COLO668 (cell line): Measurements from ENCODE around the gene AFG1L.
"Not testable (repeated sequence)": the region's sequence is repeated elsewhere in the genome, so short reads cannot be mapped to it uniquely, and the experiment has no call there.

Source experiments
- DNase-seq: peaks from one replicate; lab custom pipeline; 2025; ENCODE audit not compliant: unreplicated experiment; lab: John Stamatoyannopoulos, UW

AFG1L gene

GRCh38 chr6:108348655-108349349 is 53.9 kb downstream of the AFG1L start:
- DNase-seq, result no peak

GRCh38 chr6:108350528-108350927 is 55.7 kb downstream of the AFG1L start:
- no peak for DNase-seq

DNA sequence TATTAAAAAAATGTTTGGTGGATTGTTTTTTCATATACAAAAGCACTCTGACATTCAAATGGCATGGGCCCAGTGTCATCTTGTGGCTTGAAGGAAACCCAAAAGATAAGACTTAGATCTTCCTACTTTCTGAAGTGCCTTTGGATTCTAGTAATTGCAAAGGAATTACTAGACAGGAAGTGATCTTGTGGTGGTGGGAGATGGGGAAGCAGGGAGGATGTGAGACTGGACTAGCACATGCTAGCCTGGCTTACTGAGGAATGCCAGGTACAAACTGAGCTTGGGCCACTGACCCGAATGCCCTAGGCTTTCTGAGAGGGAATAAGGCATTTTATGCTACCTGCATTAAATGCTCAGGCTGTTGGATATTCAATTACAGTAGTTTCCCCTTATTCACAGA is 59.0 kb downstream of the AFG1L start:
- DNase-seq, result no peak

- DNase-seq, result no peak
These were observed 60.3 kb downstream of the AFG1L start for GRCh38 chr6:108355120-108355519.

DNA sequence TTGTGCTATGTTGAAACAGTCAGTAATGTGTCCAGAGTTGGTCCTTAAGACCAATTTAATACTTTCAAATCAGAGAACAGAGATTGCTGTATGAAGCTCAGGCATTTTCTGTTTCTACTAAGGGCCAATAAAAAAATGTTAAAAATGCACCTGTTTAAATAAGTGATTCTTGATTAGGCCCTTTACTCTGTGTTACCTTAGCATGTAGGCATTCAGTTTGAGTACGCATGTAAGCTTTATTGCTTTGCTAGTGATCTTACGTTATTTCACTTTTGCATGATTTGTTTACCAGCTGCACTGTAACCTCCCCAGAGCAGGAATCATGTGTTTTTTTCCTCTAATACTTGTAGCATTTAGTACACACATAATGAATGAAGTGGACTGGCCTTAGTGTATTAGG is 61.0 kb downstream of the AFG1L start:
- DNase-seq, result no peak

- DNase-seq, result no peak
These were observed 65.3 kb downstream of the AFG1L start for GRCh38 chr6:108359901-108360882.

- no peak for DNase-seq
These were observed 66.1 kb downstream of the AFG1L start for GRCh38 chr6:108360919-108361311.

DNA sequence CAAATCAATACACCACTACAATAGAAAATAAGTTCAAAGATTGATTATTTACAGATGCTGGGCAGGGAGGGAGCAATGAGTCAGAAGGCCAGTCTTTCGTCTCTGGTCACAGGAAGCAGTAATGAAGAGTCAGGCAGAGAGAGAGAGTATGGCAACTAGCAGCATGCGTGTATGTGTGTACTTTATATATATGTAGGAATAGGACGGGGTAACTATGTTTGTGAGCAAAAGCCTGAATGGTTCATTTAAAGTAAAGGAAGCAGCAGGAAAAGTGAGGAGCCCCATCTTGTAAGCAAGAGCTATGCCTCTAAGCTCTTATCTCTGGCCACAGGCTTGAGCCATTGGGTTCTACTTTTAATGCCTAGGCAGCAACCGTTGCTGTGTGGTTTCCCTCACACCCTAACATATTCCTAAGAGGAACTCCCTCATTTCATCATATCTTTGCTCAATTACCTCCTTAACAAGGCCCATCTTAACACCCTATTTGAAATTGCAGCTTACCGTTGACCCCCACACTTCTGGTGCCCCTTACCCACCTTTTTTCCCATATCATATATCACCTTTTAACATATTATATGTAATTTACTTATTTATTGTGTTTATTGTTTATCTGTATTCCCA is 66.6 kb downstream of the AFG1L start:
- DNase-seq, result no peak

GRCh38 chr6:108362455-108362854 is 67.6 kb downstream of the AFG1L start:
- DNase-seq, result no peak

GRCh38 chr6:108363113-108363512 is 68.3 kb downstream of the AFG1L start:
- DNase-seq, result no peak

DNA sequence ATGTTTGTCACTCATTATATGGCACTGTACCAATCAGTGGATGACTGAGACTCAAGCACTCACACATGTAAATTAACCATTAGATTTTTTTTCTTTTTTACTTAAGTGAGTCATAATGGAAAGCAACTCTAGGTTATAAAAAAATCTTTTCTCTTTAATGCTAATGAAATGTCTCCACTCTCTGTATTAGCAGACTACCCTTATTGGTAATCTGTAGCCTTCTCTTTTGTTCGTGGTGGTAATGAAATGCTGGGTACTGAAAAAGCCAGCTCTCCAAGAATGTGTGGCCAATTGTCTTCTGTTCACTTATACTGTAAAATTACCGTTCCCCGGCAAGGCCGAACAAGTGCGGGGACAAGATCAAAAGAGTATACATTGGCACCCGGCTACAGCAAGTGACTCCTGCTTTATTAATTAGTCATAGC is 69.0 kb downstream of the AFG1L start:
- DNase-seq, result no peak

GRCh38 chr6:108364470-108364869 is 69.6 kb downstream of the AFG1L start:
- DNase-seq, result no peak

GRCh38 chr6:108365478-108365877 is 70.6 kb downstream of the AFG1L start:
- no peak for DNase-seq

DNA sequence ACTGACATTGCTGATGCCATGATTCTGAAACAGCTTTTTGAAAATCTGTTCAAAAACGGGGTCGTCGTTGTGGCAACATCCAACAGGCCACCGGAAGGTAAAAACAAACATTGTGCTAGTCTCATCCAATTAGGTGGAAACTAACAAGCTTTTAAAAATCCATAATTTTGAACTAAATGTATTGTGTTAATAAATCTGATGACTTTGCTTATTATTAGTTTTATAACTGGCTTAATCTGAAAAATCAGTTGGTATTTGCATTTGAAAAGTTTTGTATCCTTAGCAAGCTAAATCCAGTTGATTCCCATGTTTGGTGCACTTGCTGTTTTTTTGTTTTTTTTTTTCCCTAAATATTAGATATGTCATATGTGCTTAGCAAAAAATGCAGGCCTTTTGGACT is 71.4 kb downstream of the AFG1L start:
- no peak for DNase-seq

DNA sequence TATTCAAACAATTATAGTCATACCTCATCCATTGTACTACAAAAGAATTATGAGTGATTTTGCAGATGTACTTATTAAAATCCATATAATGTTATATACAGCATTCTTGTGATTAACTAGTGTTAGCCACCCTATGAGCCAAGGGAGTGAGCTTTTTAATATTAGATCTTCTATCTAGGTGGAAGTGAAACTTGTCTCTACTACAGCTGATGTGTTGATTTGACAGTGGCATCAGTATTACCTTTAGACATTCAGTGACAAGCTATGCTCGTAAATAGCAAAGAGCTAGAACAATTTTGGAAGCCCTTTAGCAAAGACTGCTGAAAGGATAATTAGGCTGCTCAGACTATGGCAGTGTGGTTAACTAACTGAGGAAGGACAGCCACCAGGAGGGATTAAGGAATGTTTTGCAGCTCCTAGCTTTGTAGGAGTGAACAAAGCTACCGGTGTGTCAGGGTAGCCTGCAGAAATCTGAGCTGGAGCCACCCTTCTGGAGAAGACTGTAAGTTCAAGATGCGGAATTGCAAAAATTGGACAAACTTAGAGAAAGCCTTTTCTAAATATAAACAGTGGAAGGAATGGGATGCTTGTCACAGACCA is 73.7 kb downstream of the AFG1L start:
- DNase-seq, result no peak

DNA sequence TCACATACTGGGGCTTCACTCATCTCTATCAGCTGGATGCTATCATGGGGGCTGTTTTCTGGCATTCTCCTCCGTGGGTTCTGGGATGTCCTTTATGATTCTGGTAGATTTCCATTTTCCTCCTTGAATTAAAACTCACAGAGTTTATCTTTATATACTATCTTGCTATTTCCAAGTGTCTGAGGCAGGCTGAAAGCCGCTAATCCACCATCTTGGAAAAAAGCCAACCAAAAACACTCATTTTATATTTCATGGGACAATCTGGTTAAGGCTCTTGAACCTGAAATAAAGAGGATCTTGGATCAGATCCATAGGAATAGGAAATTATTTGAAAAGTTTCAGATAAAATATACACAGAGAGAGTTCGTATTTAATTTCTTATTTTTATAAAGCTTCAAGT is 86.0 kb downstream of the AFG1L start:
- DNase-seq, result no peak

- no peak for DNase-seq
These were observed 89.1 kb downstream of the AFG1L start for GRCh38 chr6:108383981-108384380.

GRCh38 chr6:108389190-108389589 is 94.3 kb downstream of the AFG1L start:
- DNase-seq, result not testable (repeated sequence)

GRCh38 chr6:108395297-108395696 is 100.4 kb downstream of the AFG1L start:
- no peak for DNase-seq

DNA sequence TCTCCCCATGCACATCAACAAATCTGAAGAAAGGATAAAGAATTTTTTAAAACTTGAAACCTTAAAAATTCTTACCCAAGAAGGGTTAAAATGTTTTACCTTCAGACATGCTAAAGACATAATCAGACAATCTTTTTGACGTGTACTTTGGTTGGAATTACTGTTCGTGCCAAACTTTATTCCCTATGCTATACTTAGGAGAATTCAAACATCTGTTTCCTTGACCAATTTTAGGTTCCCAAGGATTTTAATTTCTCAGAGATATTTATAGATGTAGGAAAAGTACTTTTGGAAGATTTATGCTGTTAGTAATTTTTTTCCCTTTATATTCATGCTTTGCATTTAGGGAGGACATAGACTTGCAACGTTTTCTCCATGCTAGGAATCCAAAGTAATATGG is 108.4 kb downstream of the AFG1L start:
- no peak for DNase-seq

DNA sequence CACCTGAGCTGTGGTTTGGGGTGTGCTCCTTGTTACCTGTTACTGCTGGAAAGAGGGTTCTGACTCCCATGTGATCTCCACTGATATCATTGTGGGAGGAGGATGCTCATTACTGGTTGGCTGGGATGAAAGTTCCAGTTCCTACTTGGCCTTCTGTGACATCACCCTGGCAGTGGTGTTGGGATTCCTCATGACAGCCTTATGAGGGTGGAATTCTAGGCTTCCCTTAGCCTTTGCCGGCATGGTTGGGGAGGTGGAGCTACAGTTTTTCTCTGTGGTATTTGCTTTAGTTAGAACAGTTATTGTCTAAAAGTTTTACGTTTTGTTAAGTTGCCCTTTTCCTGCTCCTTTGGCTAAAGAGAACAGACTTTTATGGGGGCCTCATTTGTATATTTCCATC is 112.1 kb downstream of the AFG1L start:
- DNase-seq, result no peak
